NCI-H1417 (cell line): Measurements from ENCODE around the gene PRPF38B.
A peak's percentile ranks its signal among the peaks of the same experiment; 100 is the strongest.
"Not testable (repeated sequence)": the region's sequence is repeated elsewhere in the genome, so short reads cannot be mapped to it uniquely, and the experiment has no call there.

Source experiments
- DNase-seq, 3 experiments: peaks; one replicate each; lab custom pipeline; 2025; lab: John Stamatoyannopoulos, UW

Gene PRPF38B

DNA sequence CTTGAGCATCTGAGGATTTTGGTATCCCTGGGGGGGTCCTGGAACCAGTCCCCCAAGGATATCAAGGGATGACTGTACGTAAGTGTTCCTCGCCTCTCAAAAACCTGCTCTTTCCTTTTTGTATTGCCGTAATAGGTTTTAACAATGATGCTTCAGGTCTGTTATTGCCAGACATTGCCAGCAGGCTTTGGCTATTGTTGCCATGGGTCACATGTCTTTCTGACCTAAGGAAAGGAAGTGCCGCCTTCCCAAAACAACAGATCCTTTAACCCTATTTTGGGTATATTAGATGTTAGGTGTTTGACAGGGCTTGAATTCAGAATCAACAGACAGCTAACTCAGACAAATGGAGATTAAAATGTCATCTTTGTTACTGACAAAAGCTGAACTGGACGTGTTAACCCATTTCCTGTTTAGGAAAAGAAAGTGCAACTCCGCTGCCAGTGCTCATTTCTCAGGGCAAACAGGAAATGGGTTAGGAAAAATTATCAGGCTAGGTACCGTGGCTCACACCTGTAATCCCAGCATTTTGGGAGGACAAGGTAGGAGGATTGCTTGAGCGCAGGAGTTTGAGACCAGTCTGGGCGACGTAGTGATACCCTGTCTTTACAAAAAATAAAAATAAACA lies 12.4 kb upstream of the PRPF38B start:
- DNase-seq: no peak

DNA sequence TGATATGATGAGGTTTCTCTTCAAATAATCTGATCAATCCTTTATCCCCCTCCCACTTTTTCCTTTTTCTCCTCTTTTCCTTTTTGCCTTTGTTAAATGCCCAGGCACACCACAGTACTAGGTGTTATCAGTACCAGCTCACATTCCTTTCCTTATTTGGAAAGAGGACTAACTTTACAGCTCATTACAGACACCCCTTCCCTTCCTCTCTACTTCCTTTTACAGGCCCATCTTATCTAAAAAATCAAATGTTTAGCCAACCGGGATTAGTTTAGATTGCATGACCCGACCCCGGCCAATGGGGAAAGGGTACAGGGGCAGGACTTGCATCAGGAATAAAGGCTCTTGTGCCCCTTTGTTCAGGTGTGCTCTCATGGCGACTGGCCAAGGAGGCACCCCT lies 10.4 kb upstream of the PRPF38B start:
- DNase-seq: not testable (repeated sequence)

DNA sequence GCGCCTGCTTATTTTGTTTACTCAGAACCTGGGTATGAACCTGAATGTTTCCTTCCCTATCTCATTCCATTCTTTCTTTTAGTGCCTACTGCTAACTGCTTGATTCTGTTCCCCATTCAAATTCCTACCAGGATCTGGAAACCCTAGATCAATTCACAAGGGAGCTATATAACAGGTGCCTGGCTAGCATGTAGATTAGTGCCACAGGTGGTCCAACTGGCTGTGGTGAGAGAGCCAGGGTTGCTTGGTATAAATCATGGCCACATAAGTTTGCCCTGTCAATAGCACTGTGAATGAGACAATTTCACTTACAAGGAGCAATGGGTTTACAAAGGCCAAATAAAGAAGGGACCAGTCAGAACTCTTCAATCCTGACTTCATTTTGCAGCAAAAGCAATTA lies 6.6 kb upstream of the PRPF38B start:
- peak; percentile 4 to 37 (median 6) for DNase-seq

DNA sequence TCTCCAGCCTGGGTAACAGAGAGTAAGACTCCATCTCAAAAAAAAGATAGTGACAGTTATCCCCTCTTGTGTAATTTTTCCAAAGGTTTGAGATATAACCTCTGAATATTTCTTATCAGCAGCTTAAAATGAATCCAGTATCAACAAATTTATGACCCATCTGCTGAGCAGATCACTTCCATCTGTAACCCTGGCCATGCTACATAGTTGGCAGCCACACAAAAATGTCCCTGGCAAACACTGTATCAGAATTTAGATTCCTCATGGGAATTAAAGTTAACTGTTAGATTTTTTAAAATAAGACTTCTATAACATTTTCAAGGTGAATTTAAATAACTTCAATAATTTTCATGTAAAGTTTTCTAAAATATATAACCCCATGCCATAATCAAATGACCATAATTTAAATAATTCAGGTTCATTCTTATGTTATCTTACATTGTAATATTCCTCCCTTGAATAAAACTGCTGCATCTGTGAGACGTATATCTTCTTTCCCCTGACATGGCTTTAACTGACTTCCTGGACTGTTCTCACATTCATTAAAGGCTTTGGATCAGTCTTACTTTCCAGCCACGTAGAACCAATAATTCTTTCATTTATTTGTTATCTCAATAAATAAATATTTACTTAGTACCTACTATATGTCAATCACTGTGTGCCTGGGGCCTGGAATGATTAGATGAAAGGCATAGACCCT lies 5.3 kb upstream of the PRPF38B start:
- peak in 1 of 3 experiments; percentile 14 for DNase-seq

DNA sequence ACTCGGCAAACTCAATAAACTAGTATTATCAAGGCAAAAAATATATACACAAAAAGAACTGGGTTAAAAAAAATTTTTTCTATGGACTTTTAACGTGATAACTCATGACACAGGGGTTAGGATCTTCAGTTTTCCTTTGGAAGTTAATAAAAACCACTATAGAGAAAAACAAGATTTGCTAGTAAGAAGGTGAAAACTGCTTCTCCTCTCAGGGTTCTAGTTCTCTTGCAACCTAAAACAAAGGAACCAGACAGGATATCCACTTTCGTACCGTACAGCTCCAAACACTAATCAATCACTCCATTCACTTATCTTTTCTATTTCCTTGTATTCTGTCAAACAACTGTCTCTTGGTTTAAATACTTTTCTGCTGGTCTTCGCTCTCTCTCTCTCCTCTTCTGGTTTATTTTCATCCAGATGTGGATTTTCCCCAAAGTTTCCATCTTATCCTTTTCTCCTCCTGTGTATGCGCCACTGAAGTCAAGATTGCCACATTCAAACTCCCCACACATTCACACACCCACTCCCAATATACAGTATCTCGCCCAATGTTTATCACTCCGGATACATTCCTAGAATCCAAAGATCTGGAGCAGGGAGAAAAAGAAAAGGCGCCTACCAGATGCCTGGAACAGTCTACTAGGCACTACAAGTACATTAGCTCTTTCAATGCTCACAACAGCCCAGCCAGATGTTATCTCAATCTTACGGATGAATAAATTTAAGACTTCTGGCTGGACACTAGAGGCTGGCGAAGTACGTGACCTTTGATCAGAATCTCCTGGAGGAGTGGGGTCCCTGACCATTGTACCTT lies 775 bp upstream of the PRPF38B start:
- no peak for DNase-seq

DNA sequence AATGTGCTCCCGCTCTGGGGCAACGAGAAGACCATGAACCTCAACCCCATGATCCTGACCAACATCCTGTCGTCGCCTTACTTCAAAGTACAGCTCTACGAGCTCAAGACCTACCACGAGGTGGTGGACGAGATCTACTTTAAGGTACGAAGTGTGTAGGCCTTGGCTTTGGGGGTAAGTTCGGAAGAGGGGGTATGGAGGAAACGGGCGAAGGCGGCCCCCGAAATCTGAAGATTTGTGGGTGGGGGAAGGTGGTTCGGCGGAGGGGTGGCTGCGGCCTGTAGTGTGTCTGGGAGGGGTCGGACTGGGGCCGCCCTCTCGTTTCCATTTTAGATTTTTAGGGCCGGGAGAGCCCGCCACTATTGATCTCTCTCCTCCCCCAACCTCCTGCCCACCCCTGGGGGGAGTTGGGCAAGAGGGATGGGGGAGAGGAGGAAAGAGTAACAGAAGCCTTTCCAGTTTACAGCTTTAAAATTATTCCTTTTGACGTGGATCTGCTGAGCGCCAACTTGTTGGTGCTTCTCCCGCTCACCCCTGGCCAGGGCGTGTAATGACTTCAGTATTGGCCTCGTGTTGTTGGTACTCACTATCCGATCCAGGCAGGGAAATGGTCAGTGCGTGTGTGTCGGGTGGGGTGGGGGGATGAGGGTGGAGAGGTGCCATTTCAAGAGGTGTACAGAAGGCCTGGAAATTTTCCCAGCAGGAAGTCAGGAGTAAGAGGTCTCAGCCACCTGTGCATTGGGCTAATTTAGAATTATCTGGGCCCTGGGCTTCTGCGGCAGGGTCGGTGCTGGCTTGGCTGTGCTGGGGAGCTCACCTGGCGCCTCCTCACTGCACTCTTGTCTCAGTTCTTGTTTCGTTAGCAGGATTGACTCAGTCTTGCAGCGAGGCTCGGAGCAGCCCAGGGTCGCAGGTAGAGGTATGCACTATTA lies 880 bp downstream of the PRPF38B start:
- DNase-seq: peak; percentile 53 to 90 (median 89)

DNA sequence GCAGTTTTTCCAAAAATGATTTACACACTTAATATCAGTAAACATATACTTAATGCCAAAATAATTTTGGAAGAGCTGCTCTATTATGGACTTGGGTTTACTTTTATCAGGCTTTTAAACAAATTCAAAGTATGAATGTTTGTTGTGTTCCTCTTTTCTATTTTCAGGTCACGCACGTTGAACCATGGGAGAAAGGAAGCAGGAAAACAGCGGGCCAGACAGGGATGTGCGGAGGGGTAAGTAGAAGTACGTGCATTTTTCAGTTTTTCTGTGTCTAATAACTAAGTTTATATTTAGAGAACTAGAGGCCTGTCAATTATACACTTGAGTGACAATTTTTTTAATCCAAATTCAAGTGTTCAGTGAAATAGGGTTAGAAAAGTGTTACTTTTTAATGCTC lies 3.4 kb downstream of the PRPF38B start:
- DNase-seq: no peak

DNA sequence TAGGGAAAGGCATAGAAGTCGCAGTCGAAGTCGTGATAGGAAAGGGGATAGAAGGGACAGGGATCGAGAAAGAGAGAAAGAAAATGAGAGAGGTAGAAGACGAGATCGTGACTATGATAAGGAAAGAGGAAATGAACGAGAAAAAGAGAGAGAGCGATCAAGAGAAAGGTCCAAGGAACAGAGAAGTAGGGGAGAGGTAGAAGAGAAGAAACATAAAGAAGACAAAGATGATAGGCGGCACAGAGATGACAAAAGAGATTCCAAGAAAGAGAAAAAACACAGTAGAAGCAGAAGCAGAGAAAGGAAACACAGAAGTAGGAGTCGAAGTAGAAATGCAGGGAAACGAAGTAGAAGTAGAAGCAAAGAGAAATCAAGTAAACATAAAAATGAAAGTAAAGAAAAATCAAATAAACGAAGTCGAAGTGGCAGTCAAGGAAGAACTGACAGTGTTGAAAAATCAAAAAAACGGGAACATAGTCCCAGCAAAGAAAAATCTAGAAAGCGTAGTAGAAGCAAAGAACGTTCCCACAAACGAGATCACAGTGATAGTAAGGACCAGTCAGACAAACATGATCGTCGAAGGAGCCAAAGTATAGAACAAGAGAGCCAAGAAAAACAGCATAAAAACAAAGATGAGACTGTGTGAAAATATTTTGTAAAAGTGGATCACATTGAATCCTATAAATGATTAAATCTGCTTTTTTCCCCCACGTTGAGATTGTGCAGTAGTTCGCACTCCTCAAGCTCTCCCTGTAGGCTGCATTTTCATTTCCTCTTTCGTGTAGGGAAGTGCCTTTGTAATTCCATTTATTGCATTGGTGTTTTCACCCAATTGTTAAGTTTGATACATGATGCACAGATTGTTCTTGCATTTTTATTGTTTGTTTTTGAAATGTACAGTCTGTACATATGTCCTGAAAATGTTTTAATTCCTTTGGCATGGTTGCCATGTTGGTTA lies 7.5 kb downstream of the PRPF38B start:
- no peak for DNase-seq

DNA sequence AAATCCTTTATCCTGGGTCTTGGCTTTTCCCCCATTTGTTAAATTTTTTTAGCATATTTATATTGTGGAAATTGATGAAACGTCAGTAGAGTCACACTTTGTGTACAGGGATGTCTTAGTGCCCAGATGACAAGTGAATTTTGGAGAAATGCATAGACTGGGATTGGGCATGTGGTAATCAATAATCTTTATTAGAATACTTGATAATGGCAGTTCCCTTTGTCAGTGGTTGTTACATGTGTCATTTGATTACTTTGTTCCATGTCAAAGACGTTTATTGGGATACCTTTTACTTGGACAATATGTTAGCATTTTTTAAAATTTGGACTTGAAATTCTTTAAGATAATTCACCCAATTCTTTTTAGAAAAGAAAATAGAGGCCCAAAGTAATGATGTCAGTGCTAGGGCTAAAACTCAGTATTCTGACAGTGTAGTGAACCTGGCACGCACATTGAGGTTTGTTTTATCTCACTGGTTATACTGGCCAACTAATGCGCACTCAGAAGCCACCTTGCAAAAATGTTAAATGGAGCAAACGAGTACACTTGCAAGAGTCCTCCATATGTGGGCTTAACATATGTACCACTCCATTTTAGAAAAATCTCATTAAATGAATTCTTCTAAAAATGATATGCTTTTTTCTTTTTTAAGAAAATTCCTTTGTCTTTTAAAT lies 9.2 kb downstream of the PRPF38B start:
- no peak for DNase-seq

DNA sequence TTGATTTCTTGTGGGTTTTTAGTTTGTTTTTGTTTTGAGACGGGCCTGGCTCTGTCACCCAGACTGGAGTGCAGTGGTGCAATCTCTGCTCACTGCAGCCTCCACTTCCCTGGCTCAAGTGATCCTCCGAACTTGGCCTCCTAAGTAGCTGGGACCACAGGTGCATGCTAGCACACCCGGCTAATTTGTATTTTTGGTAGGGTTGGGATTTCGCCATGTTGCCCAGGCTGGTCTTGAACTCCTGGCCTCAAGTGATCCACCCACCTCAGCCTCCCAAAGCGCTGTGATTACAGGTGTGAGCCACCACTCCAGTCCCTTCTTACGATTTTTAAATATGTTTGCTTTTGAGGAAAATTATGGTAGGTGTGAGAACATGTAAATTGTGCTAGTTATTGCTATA lies 10.0 kb downstream of the PRPF38B start:
- not testable (repeated sequence) for DNase-seq

DNA sequence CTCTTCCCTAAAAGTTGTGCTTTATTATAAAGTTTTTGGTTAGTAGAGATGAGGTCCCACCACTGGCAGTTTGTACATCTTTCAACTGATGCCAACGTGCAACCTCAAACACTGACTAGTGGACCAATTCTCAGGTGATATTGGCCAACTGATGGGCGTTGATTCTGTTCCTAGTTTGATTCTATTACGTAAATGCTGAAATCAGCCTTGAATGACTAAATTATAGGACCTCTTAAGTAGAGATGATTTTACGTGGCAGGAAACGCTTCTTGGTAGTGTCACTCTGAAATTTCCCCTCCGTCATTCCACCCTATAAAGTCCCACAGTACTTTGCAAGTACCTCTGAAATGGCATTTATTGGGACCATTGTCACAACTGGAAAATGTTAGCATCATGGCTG lies 11.8 kb downstream of the PRPF38B start:
- DNase-seq: no peak

DNA sequence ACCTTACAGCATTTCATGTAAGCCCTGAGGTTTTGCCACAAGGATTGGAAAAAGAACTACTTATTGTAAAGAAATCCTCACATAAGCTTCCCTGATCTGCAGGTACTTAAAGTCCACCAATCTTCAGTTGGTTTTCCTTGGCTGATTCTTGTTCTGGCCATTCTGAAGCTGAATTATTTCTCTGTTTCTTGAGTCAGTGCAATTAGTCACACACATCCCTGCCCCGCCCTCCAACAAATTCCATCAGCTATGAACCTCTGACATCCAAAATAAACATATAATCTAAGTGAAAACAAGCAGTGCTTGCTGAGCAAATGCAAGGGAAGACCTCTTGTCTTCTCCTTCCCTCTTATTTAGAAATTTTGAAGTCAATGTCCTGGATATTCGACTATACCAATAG lies 12.4 kb downstream of the PRPF38B start:
- no peak for DNase-seq

DNA sequence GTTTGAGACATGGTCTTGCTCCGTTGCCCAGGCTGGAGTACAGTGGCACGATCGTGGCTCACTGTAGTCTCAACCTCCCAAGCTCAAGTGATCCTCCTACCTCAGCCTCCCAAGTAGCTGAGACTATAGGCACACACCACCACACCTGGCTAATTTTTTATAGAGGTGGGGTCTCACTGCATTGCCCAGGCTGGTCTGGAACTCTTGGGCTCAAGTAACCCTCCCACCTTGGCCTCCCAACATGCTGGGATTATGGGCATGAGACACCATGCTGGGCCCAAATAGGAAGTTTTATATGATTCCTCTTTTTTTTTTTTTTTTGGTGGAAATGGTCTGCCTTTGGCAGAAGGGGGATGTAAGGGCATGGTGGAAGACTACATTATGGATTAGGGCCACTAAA lies 14.5 kb downstream of the PRPF38B start:
- DNase-seq: no peak

DNA sequence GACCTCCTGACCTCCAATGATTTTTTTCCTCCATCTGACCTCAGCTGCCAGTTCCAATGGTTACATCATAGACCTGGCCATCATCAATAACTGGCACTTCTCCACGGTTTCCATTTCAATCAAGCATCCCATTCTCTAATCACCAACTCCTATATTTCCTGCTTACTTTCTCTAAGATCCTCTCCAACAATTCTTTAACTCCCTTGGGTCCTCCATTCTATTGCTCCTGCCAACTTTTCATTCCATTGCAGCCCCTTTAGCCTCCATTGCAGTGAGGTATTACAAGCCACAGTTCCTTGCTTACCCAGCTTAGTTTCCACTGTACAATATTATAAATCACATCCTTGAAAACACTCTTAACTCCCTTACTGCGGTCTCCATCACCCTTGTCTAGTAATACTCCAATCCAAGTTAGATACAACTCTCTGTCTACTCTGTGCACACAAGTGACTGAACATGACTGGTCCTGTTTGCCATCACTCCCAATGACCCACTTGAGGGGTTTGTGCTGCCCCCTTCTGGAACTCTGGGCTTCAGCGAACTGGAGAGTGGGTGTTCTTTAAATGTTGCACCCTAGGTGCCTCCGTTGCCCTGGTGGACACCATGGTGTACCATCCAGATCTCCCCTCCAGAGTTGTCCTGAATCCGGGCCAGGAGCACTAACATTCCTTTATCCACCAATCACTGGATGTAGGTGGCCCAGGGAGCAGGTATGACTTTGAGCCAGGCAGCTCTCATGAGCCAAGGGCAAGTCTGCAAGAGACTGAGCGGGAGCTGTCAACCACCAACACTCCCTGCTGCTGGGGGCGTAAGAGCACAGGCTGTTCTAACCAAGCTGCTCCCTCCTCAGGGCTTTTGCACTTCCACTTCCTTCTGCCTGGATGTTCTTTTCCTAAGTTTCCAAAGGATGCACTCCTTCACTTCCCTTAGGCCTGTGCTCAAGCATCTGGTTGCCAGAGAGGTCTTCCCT lies 16.9 kb downstream of the PRPF38B start:
- DNase-seq: no peak

DNA sequence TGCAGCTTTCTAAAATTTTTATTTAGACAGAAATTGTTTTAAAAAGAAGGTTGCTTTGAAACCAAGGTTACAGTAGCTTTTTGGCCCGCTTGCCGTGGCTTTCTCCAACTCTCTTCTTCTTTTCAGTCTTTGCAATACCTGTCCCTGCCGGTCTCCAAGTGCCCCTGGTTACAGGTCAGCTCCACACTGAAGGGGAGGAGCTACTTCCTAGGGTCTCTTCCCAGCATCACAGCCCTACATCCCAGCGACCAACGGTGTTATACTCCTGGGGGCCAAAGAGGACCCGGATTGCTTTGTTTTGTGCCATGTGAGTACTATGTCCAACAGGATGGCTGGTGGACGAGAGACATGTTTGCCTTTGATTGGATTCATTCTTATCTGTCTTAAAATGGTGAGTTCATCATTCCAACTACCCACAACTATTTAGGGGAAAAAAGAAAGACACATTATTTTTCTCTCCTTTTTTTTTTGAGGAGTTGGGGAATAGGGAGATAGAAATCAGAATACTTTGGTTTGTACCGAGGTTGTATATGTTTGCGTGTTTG lies 20.6 kb downstream of the PRPF38B start, which contains the start of gene FNDC7:
Gene FNDC7, plus strand, starts transcription at position 303 of the 545 bp plus-strand sequence. Its CDS starts 26 bp downstream, at position 329.
- DNase-seq: no peak

DNA sequence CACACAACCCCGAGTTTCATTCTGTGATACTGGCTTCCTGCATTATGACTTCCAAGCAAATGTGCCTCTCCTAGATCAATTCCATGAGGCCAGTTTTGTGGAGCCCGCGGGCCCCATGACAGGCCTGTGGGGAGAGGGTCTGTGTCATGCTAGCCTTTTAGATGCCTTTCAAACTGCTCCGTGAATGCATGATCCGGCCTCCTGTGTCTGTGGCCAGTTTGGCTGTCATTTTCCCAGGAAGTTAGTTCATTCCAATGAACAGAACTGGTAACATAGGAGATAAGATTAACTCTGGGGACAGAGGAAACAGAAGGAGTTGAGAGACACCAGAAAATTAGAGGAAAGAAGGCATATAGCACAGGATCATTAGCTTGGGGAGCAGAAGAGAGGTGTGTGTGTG lies 23.8 kb downstream of the PRPF38B start:
- no peak for DNase-seq

DNA sequence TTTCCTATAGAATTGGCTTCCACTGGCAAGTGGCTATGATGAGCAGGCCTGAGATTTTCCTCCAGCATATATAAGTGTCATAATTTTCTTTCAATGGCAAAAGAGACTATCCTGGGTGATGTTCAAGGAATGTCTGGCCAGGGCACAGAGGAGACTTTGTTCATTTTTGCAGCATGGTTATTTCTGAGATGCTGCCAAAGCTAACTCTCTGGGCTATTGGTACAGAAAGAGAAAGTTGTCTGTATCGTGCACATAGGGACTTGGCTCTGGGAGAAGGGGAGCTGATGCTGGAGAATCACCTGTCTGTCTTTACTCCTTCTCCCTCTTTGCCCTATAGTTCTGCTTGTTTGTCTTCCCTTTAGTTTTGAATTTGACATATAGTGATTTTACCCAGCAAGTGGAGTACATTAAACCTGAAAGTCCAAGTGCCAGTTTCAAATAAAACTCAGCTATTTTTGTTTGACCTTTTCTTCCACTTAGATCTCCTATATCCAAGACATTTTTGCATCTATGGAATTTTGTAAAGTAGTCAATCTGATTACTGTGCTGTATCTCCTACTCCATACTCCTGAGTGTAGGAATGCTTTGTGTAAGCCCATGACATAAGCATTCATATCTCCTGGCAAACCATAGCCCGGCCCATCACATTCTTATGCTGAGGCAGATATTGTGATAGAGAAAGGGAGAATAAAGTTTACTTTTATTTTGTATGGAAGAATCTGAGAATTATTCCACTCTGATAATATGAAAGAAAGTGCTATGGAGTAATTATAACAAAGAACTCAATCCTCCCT lies 24.5 kb downstream of the PRPF38B start:
- DNase-seq: no peak
